Stimulated activated CD8-positive, alpha-beta memory T cell treated with anti-CD3 and anti-CD28 coated beads, Interleukin-4, amount 100 ng/mL, for 24 hours (primary cell): Measurements from ENCODE around the gene SOCS6.

Experiments
- DNase-seq: peaks from one replicate; pipeline ENCODE4 v3.0.0-alpha.2; 2020; ENCODE audit warnings: low read depth

Gene SOCS6

DNA sequence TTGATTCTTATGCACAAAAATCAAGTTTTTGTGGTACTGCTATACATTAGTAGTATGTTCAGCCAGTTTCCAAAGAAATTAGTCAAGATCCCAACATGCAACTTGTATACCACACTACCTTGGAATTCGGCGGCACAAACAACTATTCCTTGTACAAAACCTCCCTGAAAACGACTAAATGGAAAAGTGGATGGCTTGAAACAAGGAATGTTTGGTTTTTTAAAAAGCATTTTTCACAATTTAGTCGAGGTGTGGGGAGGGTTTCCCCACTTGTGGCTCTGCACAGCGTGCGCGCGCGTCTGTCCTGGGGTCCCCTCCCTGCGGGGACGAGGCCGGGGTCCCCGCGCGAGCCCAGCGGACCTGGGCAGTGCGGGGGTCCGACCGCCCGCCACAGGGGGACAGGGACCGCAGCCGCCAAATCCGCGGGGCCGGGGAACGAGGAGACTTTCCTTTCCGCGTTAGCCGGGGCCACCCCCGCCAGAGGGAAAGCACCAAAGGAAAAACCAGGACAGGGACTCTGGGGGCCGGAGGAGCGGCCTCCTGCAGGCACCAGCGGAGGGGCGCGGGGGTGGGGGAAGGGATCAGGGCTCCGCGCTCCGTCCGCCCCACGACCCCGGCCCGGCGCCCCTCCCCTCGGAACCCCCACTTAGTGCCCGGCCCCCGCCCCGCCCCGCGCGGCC, 534 bp upstream of the SOCS6 start:
- no peak for DNase-seq

DNA sequence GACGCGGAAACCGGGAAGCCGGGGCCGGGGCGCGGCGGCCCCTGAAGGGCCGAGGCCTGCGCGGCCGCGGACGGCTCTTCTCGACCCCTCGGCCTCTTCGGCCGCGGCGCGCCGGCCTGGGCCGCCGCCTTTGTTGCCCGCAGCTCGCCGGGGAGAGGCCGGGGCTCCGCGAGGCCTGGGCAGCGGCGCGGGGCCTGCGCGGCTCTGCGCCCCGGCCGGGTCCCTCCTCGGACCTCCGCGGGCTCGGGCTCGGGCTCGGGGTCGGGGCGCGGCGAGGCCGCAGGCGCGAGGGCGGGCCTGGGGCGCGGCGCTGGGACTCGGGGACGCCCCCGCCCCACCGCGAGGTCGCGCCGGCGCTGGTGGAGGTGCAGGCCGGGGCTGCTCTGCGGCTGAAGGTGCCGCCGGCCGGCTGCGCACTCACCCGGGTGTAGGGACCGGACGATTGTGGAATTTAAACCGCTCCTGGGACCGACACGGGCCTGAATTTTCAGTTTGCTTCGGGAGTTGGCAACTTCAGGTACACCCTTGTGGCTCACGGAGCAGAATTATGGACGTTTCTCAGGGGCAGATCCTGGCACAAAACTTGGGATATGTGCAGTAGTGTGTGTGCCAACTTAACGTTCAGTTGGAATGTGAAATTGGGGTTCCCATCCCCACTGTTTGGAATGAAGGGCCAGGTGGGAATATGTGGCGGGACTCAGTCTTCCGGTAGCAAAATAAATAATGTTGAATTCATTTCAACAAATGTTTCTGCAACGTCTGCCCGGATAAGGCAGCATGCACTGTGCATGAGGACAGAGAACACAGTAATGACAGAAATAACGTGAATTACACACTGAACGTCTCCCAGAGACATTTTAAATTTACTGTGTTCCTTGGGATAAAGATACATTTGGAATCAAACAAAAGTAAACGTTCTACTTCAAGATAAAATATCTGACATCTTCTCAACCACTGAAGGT, 787 bp downstream of the SOCS6 start:
- no peak for DNase-seq

GRCh38 chr18:70290482-70291294, 1.8 kb downstream of the SOCS6 start:
- no peak for DNase-seq

- DNase-seq: no peak
Measured at GRCh38 chr18:70291295-70291574, 2.4 kb downstream of the SOCS6 start.

DNA sequence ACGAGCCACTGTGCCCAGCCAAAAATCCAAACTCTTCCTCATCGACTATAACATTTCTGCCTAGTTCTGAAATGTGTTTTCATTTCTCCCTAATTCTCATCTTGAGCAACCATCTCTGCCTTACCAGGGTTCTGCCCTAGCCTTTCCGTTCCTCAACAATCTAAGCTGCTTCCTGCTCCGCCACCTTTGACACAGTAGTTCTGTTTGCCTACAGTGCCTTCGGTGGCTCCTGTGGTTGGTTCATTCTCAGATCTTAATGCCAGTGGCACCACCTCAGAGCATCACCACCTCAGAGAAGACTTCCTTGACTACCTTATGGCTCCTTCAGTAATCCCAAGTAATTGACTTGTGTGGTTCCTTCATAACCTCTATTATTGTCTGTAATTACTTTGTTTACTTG, 3.8 kb downstream of the SOCS6 start:
- DNase-seq: no peak

DNA sequence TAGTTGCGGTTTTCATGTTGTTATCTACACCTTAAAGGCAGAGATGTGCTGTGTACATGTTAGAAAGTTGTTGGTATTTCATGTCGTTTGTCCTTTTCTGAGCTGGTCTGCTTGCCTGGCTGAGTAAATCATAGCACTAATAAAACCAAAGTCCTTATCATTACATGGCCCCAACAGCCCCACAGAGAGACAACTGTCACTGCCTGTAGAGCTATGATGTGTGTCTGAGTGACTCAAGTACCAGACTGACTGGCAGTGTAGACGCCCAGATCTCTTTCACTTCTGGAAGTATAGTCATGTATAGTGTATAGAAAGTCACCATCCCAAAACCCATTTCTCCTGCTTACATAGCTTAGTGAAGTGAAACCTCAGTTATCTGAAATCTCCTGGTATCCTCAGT, 4.3 kb downstream of the SOCS6 start:
- no peak for DNase-seq

DNA sequence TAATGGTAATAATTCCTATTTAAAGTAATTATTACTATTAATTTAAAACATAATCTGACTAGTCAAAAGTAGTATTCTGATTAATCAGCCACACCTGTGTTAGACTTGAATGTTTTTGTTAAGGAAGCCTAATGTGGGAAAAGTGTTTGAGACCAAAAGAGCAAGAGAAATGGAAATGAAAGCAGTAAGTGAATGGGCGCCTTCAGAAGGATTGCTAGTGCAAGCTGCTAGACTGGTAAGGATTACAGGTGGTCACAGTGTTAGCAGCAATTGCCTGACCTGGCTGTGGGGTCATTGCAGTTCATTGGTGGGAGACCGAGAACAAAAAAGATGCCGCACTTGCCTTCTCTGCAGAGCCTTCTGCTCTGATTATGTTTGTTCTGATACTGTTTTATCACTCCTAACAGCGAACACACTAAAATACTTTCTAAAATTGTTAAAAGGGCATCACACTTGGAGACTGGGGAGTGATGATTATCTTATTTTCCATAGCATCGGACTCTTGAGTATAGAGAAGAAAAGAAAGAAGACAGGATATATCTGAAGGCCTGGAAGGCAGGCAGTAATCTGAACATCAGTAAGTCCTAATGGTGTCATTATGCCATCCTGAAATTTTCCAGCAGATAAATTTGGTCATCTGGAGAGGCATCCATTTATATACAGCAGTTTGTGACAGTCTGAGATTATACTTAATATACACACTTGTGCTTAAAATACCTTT, 5.8 kb downstream of the SOCS6 start:
- DNase-seq: no peak

GRCh38 chr18:70295192-70296188, 6.6 kb downstream of the SOCS6 start:
- DNase-seq: no peak

DNA sequence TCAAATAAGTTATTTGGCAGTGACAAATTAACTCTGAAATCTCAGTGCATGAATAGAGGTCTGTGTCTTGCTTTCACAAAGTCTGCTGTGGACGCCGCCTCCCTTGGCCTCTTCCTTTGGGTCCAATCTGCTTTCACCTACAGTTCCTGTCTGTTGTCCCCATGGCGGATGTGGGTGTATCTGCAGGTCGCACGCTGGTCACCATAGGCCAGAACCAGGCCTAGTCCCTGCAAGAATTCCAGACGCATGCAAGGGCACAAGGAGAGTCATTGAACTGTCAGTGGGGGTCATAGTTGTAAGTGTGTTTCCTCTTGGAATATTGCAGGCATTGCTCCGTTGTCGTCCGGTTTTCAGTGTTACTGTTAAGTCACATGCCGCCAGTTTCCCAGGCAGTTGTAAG, 7.4 kb downstream of the SOCS6 start:
- DNase-seq: no peak

GRCh38 chr18:70296781-70297180, 7.9 kb downstream of the SOCS6 start:
- DNase-seq: no peak

DNA sequence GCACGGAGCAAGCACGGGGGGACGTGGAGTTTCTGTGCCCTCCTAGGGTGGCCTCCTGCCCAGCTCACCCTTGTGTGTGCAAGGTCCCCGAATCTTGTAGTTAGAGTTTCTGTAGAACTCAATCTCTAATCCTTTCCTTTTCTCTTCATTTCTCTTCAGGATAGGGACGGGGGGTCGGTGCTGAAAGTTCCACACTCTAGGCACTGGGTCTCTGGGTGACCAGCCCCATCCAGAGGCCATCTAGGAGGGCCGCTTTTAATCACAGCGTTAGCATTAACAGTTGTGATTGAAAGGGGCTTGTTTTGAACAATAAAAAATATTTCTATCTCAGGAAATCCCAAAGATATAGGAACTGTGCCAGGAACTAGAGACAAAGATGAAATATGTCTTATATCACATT, 10.5 kb downstream of the SOCS6 start:
- DNase-seq: no peak

- DNase-seq: no peak
Measured at GRCh38 chr18:70301667-70302066, 12.8 kb downstream of the SOCS6 start.

GRCh38 chr18:70308555-70309294, 19.9 kb downstream of the SOCS6 start:
- DNase-seq: no peak

- DNase-seq: no peak
Measured at GRCh38 chr18:70310560-70311320, 21.9 kb downstream of the SOCS6 start.

DNA sequence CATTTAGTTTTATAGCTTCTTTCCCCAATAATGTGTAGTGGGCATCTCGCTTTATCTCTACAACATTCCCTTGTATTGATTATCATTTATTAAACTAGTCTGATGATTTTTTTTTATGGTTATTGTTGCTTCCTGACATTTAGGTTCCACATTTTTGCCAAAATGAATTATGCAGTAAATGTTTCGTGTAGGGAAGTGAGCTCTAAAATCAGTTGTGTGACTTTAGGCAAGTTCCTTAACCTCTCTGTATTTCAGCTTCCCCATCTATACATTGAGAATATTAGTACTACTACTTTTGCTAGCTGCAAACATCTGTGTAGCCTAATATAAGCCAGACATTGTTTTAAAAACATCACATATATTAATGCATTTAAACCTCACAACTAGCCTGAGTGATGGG, 22.9 kb downstream of the SOCS6 start:
- no peak for DNase-seq

DNA sequence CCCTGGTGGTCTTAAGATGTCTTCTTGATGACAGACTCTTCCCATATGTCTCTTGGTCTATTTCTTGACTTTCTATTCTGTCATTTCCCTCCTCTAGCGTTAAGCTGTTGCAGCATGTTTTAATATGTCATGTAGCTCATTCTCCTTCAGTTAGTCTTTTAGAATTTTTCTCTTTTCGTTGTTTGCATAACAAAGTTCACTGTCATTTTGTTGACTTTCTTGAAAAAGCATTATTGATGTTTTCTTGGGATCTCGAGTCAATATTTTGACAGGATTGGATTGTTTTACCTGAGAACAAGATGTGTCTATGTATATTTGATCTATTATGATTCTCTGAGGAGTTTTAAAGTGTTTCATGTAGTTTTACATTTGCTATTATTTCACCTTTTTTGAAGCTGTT, 24.8 kb downstream of the SOCS6 start:
- no peak for DNase-seq

GRCh38 chr18:70314151-70314782, 25.4 kb downstream of the SOCS6 start:
- no peak for DNase-seq

DNA sequence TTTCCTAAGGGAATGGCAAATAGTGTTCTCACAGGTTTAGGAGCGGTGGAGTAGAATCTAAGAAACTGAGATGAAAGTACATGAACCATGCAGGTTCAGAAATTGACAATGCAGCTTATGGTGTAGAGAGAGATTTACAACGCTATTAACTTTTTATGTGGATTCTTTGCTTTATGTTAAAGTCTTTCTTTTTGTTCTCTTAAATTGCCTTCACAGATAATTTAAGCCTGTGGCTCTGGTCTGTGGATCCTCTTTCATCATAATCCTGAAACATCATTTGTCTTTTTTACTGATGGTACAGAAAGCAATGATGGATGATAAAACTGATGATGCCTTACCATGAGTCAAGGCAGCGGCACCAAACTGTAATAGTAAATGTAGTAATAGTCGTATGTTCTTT, 30.3 kb downstream of the SOCS6 start:
- no peak for DNase-seq

GRCh38 chr18:70321616-70322015, 32.8 kb downstream of the SOCS6 start:
- no peak for DNase-seq
